Measurements from ENCODE around the gene NPRL2.
A peak's percentile ranks its signal among the peaks of the same experiment; 100 is the strongest.

Gene NPRL2

GRCh38 chr3:50299638-50299928 lies 51.0 kb downstream of the NPRL2 start:
- H3K36me3 ChIP-seq (ENCODE audit: insufficient read depth, low read length) = no peaks in the 10 kb centered on the region
- no peaks in the 10 kb centered on the region for H3K9me3 ChIP-seq (ENCODE audit: low read length)
- peak overlapping the region; percentile 32 for H3K9ac ChIP-seq (ENCODE audit: low read length)
- peak overlapping the region; percentile 50 to 54 for H3K4me3 ChIP-seq (ENCODE audit: low read depth in 1 of 2, low read length in 2 of 2)
- no peaks in the 10 kb centered on the region for H3K27me3 ChIP-seq (ENCODE audit: control insufficient read depth in 1 of 2, insufficient read depth in 2 of 2, low read length in 2 of 2)
- peaks cover 28% of the 10 kb centered on the region for H3K4me1 ChIP-seq (ENCODE audit: insufficient read depth, low read length)
- peak overlapping the region; percentile 89 for H3K27ac ChIP-seq (ENCODE audit: low read depth, low read length)

- peak within 1 kb of the TSS; percentile 89 for H3K27ac ChIP-seq (ENCODE audit: low read depth, low read length)
- H3K4me3 ChIP-seq (ENCODE audit: low read depth in 1 of 2, low read length in 2 of 2) = peak within 1 kb of the TSS; percentile 84 to 91
- H3K36me3 ChIP-seq (ENCODE audit: insufficient read depth, low read length) = no peaks in the 10 kb centered on the region
- no peaks in the 10 kb centered on the region for H3K27me3 ChIP-seq (ENCODE audit: control insufficient read depth in 1 of 2, insufficient read depth in 2 of 2, low read length in 2 of 2)
- no peaks in the 10 kb centered on the region for H3K9me3 ChIP-seq (ENCODE audit: low read length)
- peaks cover 28% of the 10 kb centered on the region for H3K4me1 ChIP-seq (ENCODE audit: insufficient read depth, low read length)
- H3K9ac ChIP-seq (ENCODE audit: low read length) = peak within 1 kb of the TSS; percentile 95
These were observed 51.5 kb downstream of the NPRL2 start, which contains the start of the genes HYAL3 and NAA80 for GRCh38 chr3:50298836-50299637. HYAL3 (minus strand) TSS chr3:50299405; CDS start chr3:50295602, 3,803 bp downstream. NAA80 (minus strand) TSS chr3:50299405; CDS start chr3:50297463, 1,942 bp downstream.

GRCh38 chr3:50297896-50298725 lies 52.5 kb downstream of the NPRL2 start:
- H3K27me3 ChIP-seq (ENCODE audit: control insufficient read depth in 1 of 2, insufficient read depth in 2 of 2, low read length in 2 of 2) = no peaks in the 10 kb centered on the region
- peaks cover 30% of the 10 kb centered on the region for H3K4me1 ChIP-seq (ENCODE audit: insufficient read depth, low read length)
- peak overlapping the region; percentile 80 for H3K27ac ChIP-seq (ENCODE audit: low read depth, low read length)
- no peaks in the 10 kb centered on the region for H3K36me3 ChIP-seq (ENCODE audit: insufficient read depth, low read length)
- H3K9ac ChIP-seq (ENCODE audit: low read length) = peak overlapping the region; percentile 95
- H3K9me3 ChIP-seq (ENCODE audit: low read length) = no peaks in the 10 kb centered on the region
- peak overlapping the region; percentile 84 to 91 for H3K4me3 ChIP-seq (ENCODE audit: low read depth in 1 of 2, low read length in 2 of 2)

GRCh38 chr3:50297384-50297775 lies 53.2 kb downstream of the NPRL2 start:
- Histone ChIP-seq H3K4me3 (ENCODE audit: low read depth in 1 of 2, low read length in 2 of 2) (no peak overlapping the region), H3K27me3 (ENCODE audit: control insufficient read depth in 1 of 2, insufficient read depth in 2 of 2, low read length in 2 of 2) (no peaks in the 10 kb centered on the region), H3K36me3 (ENCODE audit: insufficient read depth, low read length) (no peaks in the 10 kb centered on the region), H3K4me1 (ENCODE audit: insufficient read depth, low read length) (peaks cover 35% of the 10 kb centered on the region), H3K9ac (ENCODE audit: low read length) (no peak overlapping the region), H3K27ac (ENCODE audit: low read depth, low read length) (no peak overlapping the region), H3K9me3 (ENCODE audit: low read length) (no peaks in the 10 kb centered on the region)
